H1 (cell line): ENCODE measurements around the gene PTPRJ. TPM values are rescaled to one million over a fixed set of nuclear protein-coding genes. Genes with fewer than 3 reads are reported as not detected.

Experiments used
- CTCF ChIA-PET: fragments of 300-600 bp; sonication (Branson Sonifier 250); formaldehyde crosslinking; loops from one replicate; lab custom pipeline; 2021; ENCODE audit not compliant: partially characterized antibody; lab: Charles Lee
- POLR2A ChIA-PET: fragments of 300-600 bp; sonication (Branson Sonifier 250); formaldehyde crosslinking; loops from one replicate; lab custom pipeline; 2021; ENCODE audit warnings: inconsistent platforms; ENCODE audit not compliant: partially characterized antibody; lab: Charles Lee
- DNase-seq, 2 experiments: peaks; one replicate each; pipeline versions ENCODE4 v3.0.0 to v3.0.0-alpha.2; 2010 to 2022; ENCODE audit warnings: low spot score in 2 of 2, low read depth in 1 of 2, mixed read lengths in 1 of 2
- FAIRE-seq: peaks from 2 replicates; lab custom pipeline; 2011; peaks lifted over from hg19 to GRCh38; lab: Jason Lieb, UNC
- H2AFZ ChIP-seq: 2 replicates; pipeline ENCODE4 v1.8.1; 2012; ENCODE audit warnings: low read length, inconsistent platforms
- H2AK5ac ChIP-seq: 2 replicates; pipeline ENCODE4 v1.6.1; 2013; ENCODE audit warnings: low read depth, low read length
- H2BK120ac ChIP-seq: replicated peaks from 2 replicates; pipeline ENCODE3; 2013; ENCODE audit warnings: low read depth, low read length, inconsistent platforms
- H2BK12ac ChIP-seq: 2 replicates; pipeline ENCODE4 v1.6.1; 2013; ENCODE audit warnings: low read depth, low read length
- H2BK15ac ChIP-seq: 2 replicates; pipeline ENCODE4 v1.6.1; 2013; ENCODE audit warnings: low read length
- H2BK20ac ChIP-seq: 2 replicates; pipeline ENCODE4 v1.6.1; 2013; ENCODE audit warnings: low read length
- H2BK5ac ChIP-seq: 2 replicates; pipeline ENCODE4 v1.6.1; 2013; ENCODE audit warnings: low read depth, low read length
- H3K14ac ChIP-seq: 2 replicates; pipeline ENCODE4 v1.6.1; 2013; ENCODE audit warnings: inconsistent platforms; ENCODE audit not compliant: insufficient read length
- H3K18ac ChIP-seq: 2 replicates; pipeline ENCODE4 v1.6.1; 2013; ENCODE audit warnings: low read length; ENCODE audit errors: extremely low read depth
- H3K23ac ChIP-seq: 2 replicates; pipeline ENCODE4 v1.6.1; 2013; ENCODE audit warnings: inconsistent platforms; ENCODE audit not compliant: insufficient read length
- H3K23me2 ChIP-seq: 2 replicates; pipeline ENCODE4 v1.6.1; 2013; ENCODE audit warnings: low read depth, low read length
- H3K27ac ChIP-seq: 2 replicates; pipeline ENCODE4 v1.6.1; 2011; ENCODE audit warnings: low read depth, low read length, inconsistent platforms
- H3K27me3 ChIP-seq, 4 experiments: replicated peaks in 1 of 4; 1 replicate in 1 of 4; 2 replicates in 3 of 4; pipeline versions ENCODE4 v1.6.1 to v1.8.1; 2011 to 2013; ENCODE audit warnings: low read length in 3 of 4, mild to moderate bottlenecking in 3 of 4, inconsistent platforms in 2 of 4, mixed read lengths in 2 of 4, moderate library complexity in 1 of 4; ENCODE audit not compliant: control insufficient read depth in 3 of 4, insufficient read depth in 3 of 4; ENCODE audit errors: extremely low read depth in 1 of 4
- H3K36me3 ChIP-seq, 4 experiments: 2 replicates each; pipeline versions ENCODE4 v1.6.1 to v1.8.1; 2011 to 2013; ENCODE audit warnings: mild to moderate bottlenecking in 4 of 4, low read length in 3 of 4, moderate library complexity in 2 of 4, control low read depth in 1 of 4, inconsistent platforms in 1 of 4; ENCODE audit not compliant: insufficient read depth in 4 of 4, control insufficient read depth in 2 of 4
- H3K4ac ChIP-seq: replicated peaks from 2 replicates; pipeline ENCODE3; 2013; ENCODE audit warnings: low read length, low read depth, mixed read lengths, inconsistent platforms; ENCODE audit not compliant: insufficient read length
- H3K4me1 ChIP-seq, 4 experiments: replicated peaks in 1 of 4; 1 replicate in 1 of 4; 2 replicates in 3 of 4; pipeline versions ENCODE4 v1.6.1 to v1.8.1; 2011 to 2013; ENCODE audit warnings: low read length in 3 of 4, inconsistent platforms in 2 of 4, mixed read lengths in 1 of 4; ENCODE audit not compliant: insufficient read depth in 4 of 4, control insufficient read depth in 3 of 4
- H3K4me2 ChIP-seq, 2 experiments: 2 replicates each; pipeline versions ENCODE4 v1.6.1 to v1.8.1; 2011 to 2013; ENCODE audit warnings: low read depth in 2 of 2, low read length in 2 of 2, control low read depth in 1 of 2, inconsistent platforms in 1 of 2, mild to moderate bottlenecking in 1 of 2; ENCODE audit not compliant: insufficient read depth in 1 of 2
- H3K4me3 ChIP-seq, 4 experiments: fragments of 200-600, 300-600 bp in 1 of 4; sonication (generic), shearing (Covaris generic), sonication (Bioruptor Twin) in 1 of 4; 2 replicates each; pipeline versions ENCODE4 v1.5.1 to v1.8.1; 2011 to 2016; ENCODE audit warnings: low read length in 4 of 4, low read depth in 3 of 4, control low read depth in 2 of 4, inconsistent platforms in 2 of 4, mild to moderate bottlenecking in 2 of 4, mixed read lengths in 1 of 4, moderate library complexity in 1 of 4; ENCODE audit not compliant: insufficient read depth in 2 of 4; ENCODE audit errors: extremely low read depth in 1 of 4
- H3K56ac ChIP-seq: replicated peaks from 2 replicates; pipeline ENCODE3; 2013; ENCODE audit warnings: low read depth, mild to moderate bottlenecking, mixed read lengths, low read length, inconsistent platforms; ENCODE audit not compliant: insufficient read length
- H3K79me1 ChIP-seq: 2 replicates; pipeline ENCODE4 v1.6.1; 2013; ENCODE audit warnings: low read depth, low read length, control low read depth
- H3K79me2 ChIP-seq, 2 experiments: 2 replicates each; pipeline versions ENCODE4 v1.6.1 to v1.8.1; 2012 to 2013; ENCODE audit warnings: low read length in 2 of 2, mild to moderate bottlenecking in 2 of 2, inconsistent platforms in 1 of 2; ENCODE audit not compliant: insufficient read depth in 2 of 2, control insufficient read depth in 1 of 2
- H3K9ac ChIP-seq, 4 experiments: replicated peaks in 1 of 4; 1 replicate in 1 of 4; 2 replicates in 3 of 4; pipeline versions ENCODE4 v1.6.1 to v1.8.1; 2011 to 2013; ENCODE audit warnings: low read depth in 3 of 4, low read length in 3 of 4, control low read depth in 2 of 4, mild to moderate bottlenecking in 2 of 4, moderate library complexity in 2 of 4, inconsistent platforms in 1 of 4; ENCODE audit errors: extremely low read depth in 1 of 4
- H3K9me3 ChIP-seq, 2 experiments: 2 replicates each; pipeline versions ENCODE4 v1.6.1 to v1.8.1; 2012 to 2013; ENCODE audit warnings: mild to moderate bottlenecking in 2 of 2, moderate library complexity in 2 of 2, control low read depth in 1 of 2, inconsistent platforms in 1 of 2, low read depth in 1 of 2, low read length in 1 of 2, mixed read lengths in 1 of 2; ENCODE audit not compliant: insufficient read depth in 2 of 2
- H4K20me1 ChIP-seq, 2 experiments: replicated peaks in 1 of 2; 2 replicates each; pipeline versions ENCODE3 to v1.8.1; 2011 to 2013; ENCODE audit warnings: inconsistent platforms in 2 of 2, low read length in 2 of 2, mild to moderate bottlenecking in 1 of 2; ENCODE audit not compliant: insufficient read depth in 2 of 2, control insufficient read depth in 1 of 2
- H4K5ac ChIP-seq: 2 replicates; pipeline ENCODE4 v1.6.1; 2013; ENCODE audit warnings: low read length, low read depth, mixed read lengths, inconsistent platforms; ENCODE audit not compliant: insufficient read length
- H4K8ac ChIP-seq: 2 replicates; pipeline ENCODE4 v1.8.0; 2013; ENCODE audit warnings: mild to moderate bottlenecking, moderate library complexity, low read length, inconsistent platforms; ENCODE audit not compliant: insufficient read depth; ENCODE audit errors: extremely low read depth
- H4K91ac ChIP-seq: replicated peaks from 2 replicates; pipeline ENCODE3; 2013; ENCODE audit warnings: low read length, mixed read lengths, inconsistent platforms; ENCODE audit not compliant: insufficient read length
- BACH1 ChIP-seq: IDR thresholded peaks from 2 replicates; pipeline ENCODE4 v1.6.1; 2012; ENCODE audit warnings: low read length, improper control_type of control experiment
- EGR1 ChIP-seq: IDR thresholded peaks from 2 replicates; pipeline ENCODE4 v1.6.1; 2011; ENCODE audit warnings: low read depth, low read length, borderline replicate concordance
- GTF2F1 ChIP-seq: IDR thresholded peaks from 2 replicates; pipeline ENCODE4 v1.6.1; 2012; ENCODE audit warnings: low read depth, low read length, improper control_type of control experiment, borderline replicate concordance
- HDAC6 ChIP-seq: IDR thresholded peaks from one replicate; pipeline ENCODE4 v1.7.1; 2012; ENCODE audit warnings: low read depth, mild to moderate bottlenecking, inconsistent platforms, low read length, moderate library complexity
- JUN ChIP-seq: IDR thresholded peaks from 2 replicates; pipeline ENCODE4 v1.6.1; 2011; ENCODE audit warnings: low read depth, mild to moderate bottlenecking, improper control_type of control experiment, low read length
- MAFK ChIP-seq: IDR thresholded peaks from 2 replicates; pipeline ENCODE4 v1.6.1; 2012; ENCODE audit warnings: low read depth, mild to moderate bottlenecking, improper control_type of control experiment, low read length
- POLR2A ChIP-seq, 2 experiments: IDR thresholded peaks; 1 replicate in 1 of 2; 2 replicates in 1 of 2; pipeline ENCODE4 v1.6.1; 2011; ENCODE audit warnings: low read depth in 2 of 2, low read length in 2 of 2, mild to moderate bottlenecking in 2 of 2; ENCODE audit errors: control extremely low read depth in 1 of 2
- POU5F1 ChIP-seq: IDR thresholded peaks from 2 replicates; pipeline ENCODE4 v1.6.1; 2011; ENCODE audit warnings: low read depth, mild to moderate bottlenecking, low read length, moderate library complexity
- SAP30 ChIP-seq: fragments of 300-600 bp; sonication (generic); IDR thresholded peaks from 2 replicates; pipeline ENCODE4 v1.7.1; 2012; ENCODE audit warnings: low read length, moderate library complexity, mild to moderate bottlenecking, inconsistent platforms; ENCODE audit not compliant: insufficient read depth, insufficient replicate concordance
- SIN3A ChIP-seq, 2 experiments: IDR thresholded peaks in 1 of 2; conservative IDR thresholded peaks in 1 of 2; 2 replicates each; pipeline ENCODE4 v1.6.1; 2011 to 2012; ENCODE audit warnings: low read length in 2 of 2, improper control_type of control experiment in 1 of 2, low read depth in 1 of 2, mild to moderate bottlenecking in 1 of 2
- SIRT6 ChIP-seq: IDR thresholded peaks from one replicate; pipeline ENCODE4 v1.7.1; 2012; ENCODE audit warnings: low read length, inconsistent platforms
- SP1 ChIP-seq: IDR thresholded peaks from 2 replicates; pipeline ENCODE4 v1.6.1; 2011; ENCODE audit warnings: low read depth, low read length
- SRF ChIP-seq: IDR thresholded peaks from 2 replicates; pipeline ENCODE4 v1.6.1; 2011; ENCODE audit warnings: mild to moderate bottlenecking, low read depth, low read length, moderate library complexity
- WGBS, 2 experiments: shearing (Covaris generic) in 1 of 2; methylation state at CpG; one replicate each; pipeline versions ENCODE4 v1.1.6 to v1.1.7; 2013 to 2015; ENCODE audit warnings: low lambda C conversion rate in 2 of 2, mixed read lengths in 2 of 2, inconsistent platforms in 1 of 2, low coverage in 1 of 2, missing lambda C conversion rate in 1 of 2; ENCODE audit not compliant: insufficient replicate concordance in 2 of 2, insufficient coverage in 1 of 2, insufficient read length in 1 of 2; ENCODE audit errors: extremely low coverage in 1 of 2, missing lambda C conversion rate in 1 of 2; 5-methylcytosine and 5-hydroxymethylcytosine counted together
- polyA plus RNA-seq, 7 experiments: library from polyadenylated mRNA; depleted of rRNA in 3 of 7; stranded (reverse) in 5 of 7; unstranded in 2 of 7; fragments of >200 nt in 5 of 7; fragments of 200-250 nt in 2 of 7; gene quantifications; 1 replicate in 5 of 7; 2 replicates in 1 of 7; 4 replicates in 1 of 7; pipeline versions ENCODE4 v1.2.1 to v1.2.3, GENCODE V29; 2011 to 2013; ENCODE audit warnings: missing spikeins in 2 of 7, mixed read lengths in 2 of 7
- total RNA-seq: library from RNA; stranded (reverse); fragmentation: NEBNext Ultra II Directional; extraction: Animal tissue kit (Norgen Biotek cat#: 25700); gene quantifications from 2 replicates; pipeline ENCODE4 v1.2.1, GENCODE V29; 2021

The PTPRJ gene
- total and polyA plus RNA-seq, 2 of the 8 experiments (the other 6 are each of a cell fraction or from before 2014, with no cell fraction given), result 4.4 to 22.6 TPM

DNA sequence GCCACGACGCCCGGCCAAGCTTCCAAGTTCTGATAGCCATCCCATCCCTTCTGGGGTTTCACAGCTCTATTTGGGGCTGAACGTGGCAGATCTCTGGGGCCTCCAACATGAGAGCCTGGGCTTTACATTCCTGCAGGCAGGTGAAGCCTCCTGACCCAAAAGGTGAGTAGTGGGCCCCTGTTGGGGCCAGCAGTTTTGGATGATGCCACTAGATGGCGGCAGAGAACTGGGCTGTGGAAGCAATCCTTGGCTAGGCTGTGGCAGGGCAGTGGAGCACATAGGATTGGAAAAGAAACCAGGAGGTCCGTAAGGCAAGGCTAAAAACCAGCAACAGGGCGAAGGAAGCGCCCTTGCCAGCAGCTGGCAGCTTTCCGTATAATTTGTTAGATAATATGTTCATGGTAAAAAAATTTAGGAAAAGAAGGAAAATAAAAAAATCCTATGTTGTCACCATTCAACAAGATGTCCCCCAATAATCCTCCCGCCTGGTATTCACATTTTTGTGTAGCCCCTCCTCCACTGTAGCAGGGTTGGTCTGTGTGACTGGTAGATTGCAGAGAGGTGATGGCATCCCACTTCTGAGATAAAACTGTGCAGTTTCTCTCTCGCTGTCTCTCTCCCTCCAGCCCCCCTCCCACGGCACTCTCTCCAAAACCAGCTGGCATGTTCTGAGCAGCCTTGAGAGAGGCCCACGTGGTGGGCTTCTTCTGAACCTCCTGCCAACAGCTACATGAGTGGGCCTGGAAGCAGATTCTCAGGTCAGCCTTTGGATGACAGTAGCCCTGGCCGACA lies 192.7 kb downstream of the PTPRJ start:
- 45% methylated on average over 14 of the region's 14 CpGs; no CpG with 5 or more reads in 1 of the 2 experiments for WGBS, 2 experiments
- POLR2A ChIA-PET, result no interaction called here
- H3K9ac ChIP-seq, result no peak overlapping the region
- TF ChIP-seq HDAC6 (no peak), SIN3A (conservative IDR thresholded peaks at IDR 0.05 in 1 of 2, IDR thresholded peaks at IDR 0.05 in 1 of 2; ENCODE audit: low read depth in 1 of 2, low read length in 2 of 2) (no peak), SRF (no peak), EGR1 (no peak), POLR2A (IDR thresholded peaks at IDR 0.05; ENCODE audit: control extremely low read depth in 1 of 2, low read depth in 2 of 2, low read length in 2 of 2) (no peak), SP1 (no peak), SAP30 (no peak), SIRT6 (no peak), POU5F1 (no peak), GTF2F1 (no peak), JUN (no peak), MAFK (no peak), BACH1 (no peak)

More for the DNA sequence above, 192.7 kb downstream of the PTPRJ start:
- no peak overlapping the region for H4K91ac ChIP-seq
- H2AK5ac ChIP-seq, result no peak overlapping the region
- no peak overlapping the region for H3K4me3 ChIP-seq
- no peaks in the 10 kb centered on the region for H3K79me1 ChIP-seq
- FAIRE-seq (peak; percentile 68), DNase-seq (peak; percentile 44 to 94)
- no peak overlapping the region for H3K23ac ChIP-seq
- no peak overlapping the region for H3K4me2 ChIP-seq
- H3K23me2 ChIP-seq, result no peaks in the 10 kb centered on the region
- no peak overlapping the region for H3K27ac ChIP-seq
- H2BK120ac ChIP-seq, result no peak overlapping the region
- H2BK5ac ChIP-seq, result no peak overlapping the region
- H3K56ac ChIP-seq, result no peak overlapping the region
- no peaks in the 10 kb centered on the region for H3K79me2 ChIP-seq
- CTCF ChIA-PET, result interaction anchor here (0.5 to 1.7 kb wide), 11 partner anchors 10 to 304 kb away, joined by 3 to 9 read pairs (median 3); no protein-coding TSS in a partner anchor
- H2BK20ac ChIP-seq, result no peak overlapping the region
- no peak overlapping the region for H4K5ac ChIP-seq
- H3K18ac ChIP-seq, result no peak overlapping the region
- no peaks in the 10 kb centered on the region for H3K36me3 ChIP-seq
- no peak overlapping the region for H3K14ac ChIP-seq
- H3K4me1 ChIP-seq, result no peaks in the 10 kb centered on the region
- H4K20me1 ChIP-seq, result no peaks in the 10 kb centered on the region
- peaks cover 13 to 16% of the 10 kb centered on the region in 2 experiments; a peak in 2 of 4 replicates for H3K9me3 ChIP-seq
- H3K4ac ChIP-seq, result no peak overlapping the region
- H2BK12ac ChIP-seq, result no peak overlapping the region
- no peak overlapping the region for H2BK15ac ChIP-seq
- no peak overlapping the region for H4K8ac ChIP-seq
- H2AFZ ChIP-seq, result no peak overlapping the region
- H3K27me3 ChIP-seq, result no peaks in the 10 kb centered on the region
